Endothelial cell of umbilical vein (primary cell): ENCODE data around the gene CTU2.

Experiments used
- POLR2A ChIP-seq: IDR thresholded peaks from 2 replicates; pipeline ENCODE4 v1.6.1; 2012; ENCODE audit warnings: low read depth, mild to moderate bottlenecking, control low read depth, low read length
- POLR2AphosphoS5 ChIP-seq: IDR thresholded peaks from 2 replicates; pipeline ENCODE4 v1.6.1; 2012; ENCODE audit warnings: low read depth, mild to moderate bottlenecking, control low read depth, low read length, moderate library complexity; ENCODE audit not compliant: insufficient read depth
- TF ChIP-seq, protein P1 (sequence below), 2 donors: IDR thresholded peaks; 1 replicate in 1 of 2; 2 replicates in 1 of 2; pipeline ENCODE4 v1.5.1; 2011; ENCODE audit warnings: low read length in 2 of 2, mild to moderate bottlenecking in 2 of 2, moderate library complexity in 2 of 2, control low read depth in 1 of 2, inconsistent platforms in 1 of 2, low read depth in 1 of 2; ENCODE audit not compliant: insufficient read depth in 1 of 2; ENCODE audit errors: extremely low read depth in 1 of 2

- TF ChIP-seq POLR2AphosphoS5: peak; percentile 91
- peak; percentile 78 for TF ChIP-seq POLR2A
- TF ChIP-seq, protein P1, sequence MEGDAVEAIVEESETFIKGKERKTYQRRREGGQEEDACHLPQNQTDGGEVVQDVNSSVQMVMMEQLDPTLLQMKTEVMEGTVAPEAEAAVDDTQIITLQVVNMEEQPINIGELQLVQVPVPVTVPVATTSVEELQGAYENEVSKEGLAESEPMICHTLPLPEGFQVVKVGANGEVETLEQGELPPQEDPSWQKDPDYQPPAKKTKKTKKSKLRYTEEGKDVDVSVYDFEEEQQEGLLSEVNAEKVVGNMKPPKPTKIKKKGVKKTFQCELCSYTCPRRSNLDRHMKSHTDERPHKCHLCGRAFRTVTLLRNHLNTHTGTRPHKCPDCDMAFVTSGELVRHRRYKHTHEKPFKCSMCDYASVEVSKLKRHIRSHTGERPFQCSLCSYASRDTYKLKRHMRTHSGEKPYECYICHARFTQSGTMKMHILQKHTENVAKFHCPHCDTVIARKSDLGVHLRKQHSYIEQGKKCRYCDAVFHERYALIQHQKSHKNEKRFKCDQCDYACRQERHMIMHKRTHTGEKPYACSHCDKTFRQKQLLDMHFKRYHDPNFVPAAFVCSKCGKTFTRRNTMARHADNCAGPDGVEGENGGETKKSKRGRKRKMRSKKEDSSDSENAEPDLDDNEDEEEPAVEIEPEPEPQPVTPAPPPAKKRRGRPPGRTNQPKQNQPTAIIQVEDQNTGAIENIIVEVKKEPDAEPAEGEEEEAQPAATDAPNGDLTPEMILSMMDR (IDR thresholded peaks at IDR 0.05; ENCODE audit: extremely low read depth in 1 of 2, insufficient read depth in 1 of 2, low read depth in 1 of 2, low read length in 2 of 2): no peak
Measured at GRCh38 chr16:88706229-88706964, at the start of gene CTU2, which contains the start of gene RNF166.
